ENCODE data around the gene RAX. TPM values are rescaled to one million over a fixed set of nuclear protein-coding genes. Genes with fewer than 3 reads are reported as not detected.

The RAX gene
- total and polyA plus RNA-seq, 2 of the 4 experiments (the other 2 are of a cell fraction): not detected

DNA sequence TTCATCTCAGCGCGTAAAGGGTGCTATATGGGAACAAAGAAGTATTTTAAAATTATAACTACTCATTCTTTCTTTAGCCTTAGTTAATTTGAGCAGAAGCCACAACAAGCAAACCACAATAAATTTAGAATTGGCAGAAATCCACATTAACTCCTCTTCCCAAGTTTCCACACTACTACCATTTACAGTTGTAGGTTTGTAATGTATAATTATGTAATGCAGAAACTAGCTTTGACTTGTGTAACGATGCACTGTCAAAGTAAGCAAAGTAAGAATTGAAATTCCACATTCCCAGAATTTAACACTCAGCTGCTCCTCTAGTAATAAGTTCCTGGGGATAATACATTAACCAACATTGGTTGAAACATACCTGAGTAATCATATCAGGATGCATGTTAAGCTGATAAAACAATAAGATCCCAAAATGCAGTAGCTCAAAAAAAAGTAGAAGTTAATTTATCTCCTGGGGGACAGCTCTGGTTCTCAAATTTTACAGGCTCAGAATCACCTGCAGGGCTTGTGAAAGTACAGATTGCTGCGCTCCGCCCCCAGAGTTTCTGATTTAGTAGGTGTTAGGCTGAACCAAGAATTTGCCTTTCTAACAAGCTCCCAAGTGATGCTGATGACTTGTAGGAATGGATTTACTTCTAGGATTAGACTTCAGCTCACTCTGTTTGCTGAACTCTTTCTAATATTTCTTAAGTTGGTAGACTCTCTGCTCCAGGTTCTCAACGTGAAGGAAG, 43.4 kb downstream of the RAX start:
- ATAC-seq (ENCODE audit: low read depth): no peak
- H2AFZ ChIP-seq (replicated peaks; ENCODE audit: low read length, poor library complexity): no peak overlapping the region
- no peak overlapping the region for H2AK9ac ChIP-seq (replicated peaks; ENCODE audit: low read depth, low read length, poor library complexity)
- ChIA-PET CTCF (interaction anchor here (1.4 kb wide), 1 partner anchor 19 kb away, joined by 6 read pairs; no protein-coding TSS in a partner anchor), POLR2A (ENCODE audit: unreplicated experiment) (no interaction called here)
- no peak overlapping the region for H3K9ac ChIP-seq (ENCODE audit: low read depth, low read length)
- H3K36me3 ChIP-seq (ENCODE audit: control insufficient read depth, insufficient read depth, low read length): no peaks in the 10 kb centered on the region
- H3K4me2 ChIP-seq (ENCODE audit: low read depth, low read length): no peak overlapping the region
- dilution Hi-C loops (cut with HindIII; ENCODE audit: low sequenced_read_pairs, unreplicated experiment) (no loop called here), intact Hi-C loops (cut with micrococcal nuclease) (no loop called here), in situ Hi-C loops (cut with MboI; ENCODE audit: low sequenced_read_pairs) (no loop called here)
- H4K20me1 ChIP-seq (ENCODE audit: insufficient read depth, low read length): no peaks in the 10 kb centered on the region
- no peak overlapping the region for H2AK5ac ChIP-seq (ENCODE audit: low read depth, low read length)
- no peak overlapping the region for H3K27ac ChIP-seq (ENCODE audit: insufficient read depth, low read length)
- no peak overlapping the region for H2BK20ac ChIP-seq (ENCODE audit: low read depth, low read length)
- TF ChIP-seq, protein P1, sequence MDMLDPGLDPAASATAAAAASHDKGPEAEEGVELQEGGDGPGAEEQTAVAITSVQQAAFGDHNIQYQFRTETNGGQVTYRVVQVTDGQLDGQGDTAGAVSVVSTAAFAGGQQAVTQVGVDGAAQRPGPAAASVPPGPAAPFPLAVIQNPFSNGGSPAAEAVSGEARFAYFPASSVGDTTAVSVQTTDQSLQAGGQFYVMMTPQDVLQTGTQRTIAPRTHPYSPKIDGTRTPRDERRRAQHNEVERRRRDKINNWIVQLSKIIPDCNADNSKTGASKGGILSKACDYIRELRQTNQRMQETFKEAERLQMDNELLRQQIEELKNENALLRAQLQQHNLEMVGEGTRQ (IDR thresholded peaks at IDR 0.05; ENCODE audit: low read depth, low read length): no peak
- TF ChIP-seq RCOR1 (IDR thresholded peaks at IDR 0.05; ENCODE audit: insufficient replicate concordance, low read length) (no peak), FOS (IDR thresholded peaks at IDR 0.05; ENCODE audit: low read depth, low read length) (no peak), RAD21 (IDR thresholded peaks at IDR 0.05; ENCODE audit: low read length) (no peak), CEBPB (IDR thresholded peaks at IDR 0.05; ENCODE audit: low read depth, low read length) (no peak), RFX5 (IDR thresholded peaks at IDR 0.05; ENCODE audit: low read depth, low read length) (no peak), BHLHE40 (IDR thresholded peaks at IDR 0.05; ENCODE audit: low read depth, low read length) (no peak), MAZ (IDR thresholded peaks at IDR 0.05; ENCODE audit: borderline replicate concordance, low read depth, low read length) (no peak), MXI1 (IDR thresholded peaks at IDR 0.05; ENCODE audit: borderline replicate concordance, low read depth, low read length) (no peak), SMC3 (IDR thresholded peaks at IDR 0.05; ENCODE audit: low read depth, low read length) (no peak), POLR2A (IDR thresholded peaks at IDR 0.05; ENCODE audit: low read depth, low read length) (no peak), MAFK (IDR thresholded peaks at IDR 0.05; ENCODE audit: low read depth, low read length) (no peak), NFE2L2 (IDR thresholded peaks at IDR 0.05; ENCODE audit: low read depth, low read length) (no peak), CHD1 (IDR thresholded peaks at IDR 0.05; ENCODE audit: low read depth, low read length) (no peak)
- TF ChIP-seq, protein P2, sequence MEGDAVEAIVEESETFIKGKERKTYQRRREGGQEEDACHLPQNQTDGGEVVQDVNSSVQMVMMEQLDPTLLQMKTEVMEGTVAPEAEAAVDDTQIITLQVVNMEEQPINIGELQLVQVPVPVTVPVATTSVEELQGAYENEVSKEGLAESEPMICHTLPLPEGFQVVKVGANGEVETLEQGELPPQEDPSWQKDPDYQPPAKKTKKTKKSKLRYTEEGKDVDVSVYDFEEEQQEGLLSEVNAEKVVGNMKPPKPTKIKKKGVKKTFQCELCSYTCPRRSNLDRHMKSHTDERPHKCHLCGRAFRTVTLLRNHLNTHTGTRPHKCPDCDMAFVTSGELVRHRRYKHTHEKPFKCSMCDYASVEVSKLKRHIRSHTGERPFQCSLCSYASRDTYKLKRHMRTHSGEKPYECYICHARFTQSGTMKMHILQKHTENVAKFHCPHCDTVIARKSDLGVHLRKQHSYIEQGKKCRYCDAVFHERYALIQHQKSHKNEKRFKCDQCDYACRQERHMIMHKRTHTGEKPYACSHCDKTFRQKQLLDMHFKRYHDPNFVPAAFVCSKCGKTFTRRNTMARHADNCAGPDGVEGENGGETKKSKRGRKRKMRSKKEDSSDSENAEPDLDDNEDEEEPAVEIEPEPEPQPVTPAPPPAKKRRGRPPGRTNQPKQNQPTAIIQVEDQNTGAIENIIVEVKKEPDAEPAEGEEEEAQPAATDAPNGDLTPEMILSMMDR (conservative IDR thresholded peaks at IDR 0.05; ENCODE audit: low read depth, low read length): no peak
- TF ChIP-seq, protein P3, sequence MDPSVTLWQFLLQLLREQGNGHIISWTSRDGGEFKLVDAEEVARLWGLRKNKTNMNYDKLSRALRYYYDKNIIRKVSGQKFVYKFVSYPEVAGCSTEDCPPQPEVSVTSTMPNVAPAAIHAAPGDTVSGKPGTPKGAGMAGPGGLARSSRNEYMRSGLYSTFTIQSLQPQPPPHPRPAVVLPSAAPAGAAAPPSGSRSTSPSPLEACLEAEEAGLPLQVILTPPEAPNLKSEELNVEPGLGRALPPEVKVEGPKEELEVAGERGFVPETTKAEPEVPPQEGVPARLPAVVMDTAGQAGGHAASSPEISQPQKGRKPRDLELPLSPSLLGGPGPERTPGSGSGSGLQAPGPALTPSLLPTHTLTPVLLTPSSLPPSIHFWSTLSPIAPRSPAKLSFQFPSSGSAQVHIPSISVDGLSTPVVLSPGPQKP (IDR thresholded peaks at IDR 0.05; ENCODE audit: borderline replicate concordance, low read depth, low read length): no peak
- WGBS, 2 experiments (ENCODE audit: extremely low coverage in 2 of 2, insufficient read length in 1 of 2): no CpG with 5 or more reads among the region's 6 CpGs
- no peak overlapping the region for H4K91ac ChIP-seq (ENCODE audit: insufficient read depth, low read depth, low read length)
- H3K18ac ChIP-seq (ENCODE audit: low read depth, low read length): no peak overlapping the region
- no peak overlapping the region for H2BK5ac ChIP-seq (ENCODE audit: low read depth, low read length, poor library complexity, severe bottlenecking)
- no peaks in the 10 kb centered on the region for H3K4me1 ChIP-seq (ENCODE audit: control insufficient read depth, insufficient read depth, low read length)
- H4K8ac ChIP-seq (ENCODE audit: low read depth in 2 of 2, low read length in 2 of 2): no peak overlapping the region
- no peak overlapping the region for H2BK15ac ChIP-seq (ENCODE audit: low read depth, low read length)
- no peak for DNase-seq
- H3K56ac ChIP-seq (ENCODE audit: extremely low read depth, insufficient read depth, low read length): no peak overlapping the region
- H3K9me1 ChIP-seq (ENCODE audit: insufficient read depth, low read length): no peaks in the 10 kb centered on the region
- no TSS peak for BruUV-seq (replicated peaks)
- H3K4ac ChIP-seq (ENCODE audit: low read depth, low read length): no peak overlapping the region
- no peaks in the 10 kb centered on the region for H3K9me3 ChIP-seq (ENCODE audit: control insufficient read depth, insufficient read depth, low read length)
- no peaks in the 10 kb centered on the region for H3K79me1 ChIP-seq (ENCODE audit: low read depth in 1 of 2, low read length in 2 of 2)
- H3K27me3 ChIP-seq (ENCODE audit: control insufficient read depth, insufficient read depth, low read length): peaks cover 42% of the 10 kb centered on the region
- H3K14ac ChIP-seq (replicated peaks; ENCODE audit: low read depth, low read length): no peak overlapping the region
- H2BK120ac ChIP-seq (ENCODE audit: low read depth, low read length): no peak overlapping the region
- H4K5ac ChIP-seq (ENCODE audit: low read depth, low read length): no peak overlapping the region
- no peak overlapping the region for H3K4me3 ChIP-seq (ENCODE audit: insufficient read depth, low read depth, low read length)
- H3K23ac ChIP-seq (ENCODE audit: low read depth, low read length): no peak overlapping the region

Measured in IMR-90 (cell line).